NCI-H510A (cell line): ENCODE results near the gene GSG1L.
"Not testable (repeated sequence)": the region's sequence is repeated elsewhere in the genome, so short reads cannot be mapped to it uniquely, and the experiment has no call there.

Source experiments
- DNase-seq: peaks from one replicate; lab custom pipeline; 2025; lab: John Stamatoyannopoulos, UW

Gene GSG1L

DNA sequence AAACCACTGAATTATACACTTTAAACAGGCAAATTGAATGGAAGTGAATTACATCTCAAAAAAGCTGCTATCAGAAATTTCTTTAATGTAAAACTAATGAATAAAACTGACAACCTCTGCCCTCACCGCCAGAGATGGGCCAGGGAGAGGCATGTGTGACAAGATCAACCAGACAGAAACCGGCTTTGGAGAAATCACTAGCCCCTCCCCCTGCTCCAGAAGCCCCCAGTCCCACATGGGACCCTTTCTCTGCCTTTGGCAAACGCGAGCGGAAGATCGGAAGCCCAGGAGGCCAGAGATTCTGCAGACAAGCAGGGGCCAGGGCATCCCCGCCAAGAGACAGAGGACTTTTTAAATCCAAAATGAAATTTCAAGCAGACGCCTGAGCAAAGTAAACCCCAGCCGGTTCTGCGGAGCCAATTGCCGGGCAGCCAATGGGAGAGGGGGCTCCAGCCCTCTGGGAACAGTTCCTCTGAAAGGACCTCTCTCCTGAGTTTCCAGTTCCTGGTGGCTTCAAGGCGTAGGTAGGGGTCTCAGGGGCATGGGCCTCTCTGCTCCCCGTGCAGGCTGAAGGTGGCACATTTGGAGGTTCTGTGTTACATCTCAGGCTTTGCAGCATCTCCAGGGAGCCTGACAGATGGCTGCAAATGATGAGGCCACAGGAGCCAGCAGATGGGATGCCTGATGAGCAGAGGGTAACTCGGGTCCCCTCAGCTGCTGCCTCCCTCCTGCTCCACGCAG lies 118.1 kb downstream of the GSG1L start:
- DNase-seq: no peak

DNA sequence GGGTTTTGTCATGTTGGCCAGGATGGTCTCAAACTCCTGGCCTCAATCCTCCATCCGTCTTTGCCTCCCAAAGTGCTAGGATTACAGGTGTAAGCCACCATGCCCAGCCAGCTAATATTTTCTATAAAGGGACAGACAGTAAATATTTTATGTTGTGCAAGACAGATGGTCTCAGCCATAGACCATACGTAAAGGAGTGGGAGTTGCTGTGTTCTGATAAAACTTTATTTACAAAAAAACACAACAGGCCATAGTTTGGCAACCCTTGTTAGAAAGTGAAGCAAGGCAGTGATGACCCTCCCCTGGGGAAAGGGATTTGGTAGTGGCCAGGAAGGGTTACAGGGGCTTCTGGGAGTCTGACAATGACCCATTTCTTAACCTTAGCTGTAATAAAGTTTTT lies 119.7 kb downstream of the GSG1L start:
- no peak for DNase-seq

DNA sequence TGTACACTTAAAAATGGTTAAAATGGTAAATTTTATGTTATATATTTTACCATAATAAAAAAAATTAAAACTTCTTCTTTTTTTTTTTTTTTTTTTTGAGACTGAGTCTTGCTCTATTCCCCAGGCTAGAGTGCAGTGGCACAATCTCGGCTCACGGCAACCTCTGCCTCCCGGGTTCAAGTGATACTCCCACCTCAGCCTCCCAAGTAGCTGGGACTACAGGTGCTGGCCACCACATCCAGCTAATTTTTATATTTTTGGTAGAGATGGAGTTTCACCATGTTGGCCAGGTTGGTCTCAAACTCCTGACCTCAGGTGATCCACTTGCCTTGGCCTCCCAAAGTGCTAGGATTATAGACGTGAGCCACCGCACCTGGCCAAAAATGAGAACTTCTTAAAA lies 121.4 kb downstream of the GSG1L start:
- not testable (repeated sequence) for DNase-seq

DNA sequence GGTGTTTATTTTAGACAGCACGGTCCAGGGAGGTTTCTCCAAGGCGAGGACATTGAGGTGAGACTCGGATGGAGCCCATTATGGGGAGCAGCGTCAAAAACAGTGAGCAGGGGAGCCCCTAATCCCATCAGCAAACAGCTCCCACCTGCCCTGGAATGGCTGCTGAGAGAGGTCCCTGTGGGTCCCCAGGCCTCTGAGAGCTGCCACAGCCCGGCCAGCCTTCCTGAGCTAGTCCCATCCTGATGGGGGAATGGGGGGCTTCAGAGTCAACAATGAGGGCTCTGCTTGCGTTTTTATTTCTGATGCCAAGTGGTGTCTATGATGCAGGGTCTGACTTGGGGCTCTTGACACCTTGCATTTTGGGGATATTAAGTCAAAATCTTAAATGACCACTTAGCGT lies 128.4 kb downstream of the GSG1L start:
- DNase-seq: no peak

DNA sequence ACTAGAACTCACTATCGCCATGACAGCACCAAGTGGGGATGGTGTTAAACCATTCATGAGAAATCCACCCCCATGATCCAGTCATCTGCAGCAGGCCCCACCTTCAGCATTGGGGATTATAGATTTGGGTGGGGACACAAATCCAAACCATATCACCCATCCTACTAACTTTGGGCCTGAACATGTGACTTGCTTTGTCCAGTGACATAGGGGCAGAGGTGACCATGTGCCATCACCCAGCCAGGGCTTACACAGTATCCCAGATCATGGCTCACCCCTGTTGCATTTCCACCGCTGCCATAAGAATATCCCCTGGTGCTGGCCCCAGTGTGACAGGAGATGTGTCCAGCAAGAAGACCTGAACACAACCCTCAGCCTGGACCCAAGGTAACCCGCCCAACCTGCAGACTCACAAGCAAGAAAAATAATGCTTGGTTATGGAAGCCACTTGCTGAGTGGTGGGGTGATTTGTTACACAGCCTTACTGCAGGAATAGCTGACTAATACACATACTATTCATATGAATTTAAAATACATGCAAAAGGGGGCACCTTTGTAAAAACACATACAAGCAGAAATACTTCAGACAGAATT lies 130.9 kb downstream of the GSG1L start:
- no peak for DNase-seq

DNA sequence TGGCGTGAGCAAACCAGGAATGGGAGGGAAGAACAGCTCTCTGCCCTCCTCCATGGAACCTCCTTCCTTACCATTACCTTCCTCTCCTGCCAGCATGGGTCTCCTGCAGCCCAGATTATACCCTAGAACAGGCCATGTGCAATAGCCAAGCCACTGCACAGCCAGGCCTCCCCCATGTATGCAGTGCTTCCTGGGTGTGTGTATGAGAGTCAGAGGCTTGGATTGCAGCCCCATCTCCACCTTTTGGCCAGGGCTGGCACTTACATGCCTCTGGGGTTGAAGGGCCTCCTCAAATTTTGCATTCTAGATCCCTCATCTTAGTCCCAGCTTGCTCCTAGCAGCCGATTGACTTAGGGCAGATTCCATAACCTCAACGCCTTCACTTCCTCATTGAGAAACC lies 133.7 kb downstream of the GSG1L start:
- DNase-seq: no peak

DNA sequence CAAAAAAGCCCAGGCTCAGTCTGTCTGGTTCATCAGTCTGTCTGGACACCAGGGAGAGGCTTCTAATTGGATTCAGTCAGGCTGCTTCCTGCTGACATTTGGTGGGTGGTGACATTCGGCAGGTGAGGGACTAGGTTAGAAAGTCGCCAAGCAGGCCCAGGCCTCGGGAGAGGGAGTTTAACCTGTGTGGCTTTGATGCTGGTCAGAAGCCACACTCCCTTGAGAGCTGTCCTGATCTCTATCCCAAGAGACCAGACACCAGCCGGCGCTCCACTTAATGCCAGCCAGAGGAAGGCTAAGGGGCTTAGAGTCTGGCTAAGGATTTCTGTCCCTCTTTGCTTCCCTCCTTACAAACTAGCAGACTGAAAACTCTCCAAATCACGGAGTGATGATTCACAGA lies 135.0 kb downstream of the GSG1L start:
- DNase-seq: no peak

DNA sequence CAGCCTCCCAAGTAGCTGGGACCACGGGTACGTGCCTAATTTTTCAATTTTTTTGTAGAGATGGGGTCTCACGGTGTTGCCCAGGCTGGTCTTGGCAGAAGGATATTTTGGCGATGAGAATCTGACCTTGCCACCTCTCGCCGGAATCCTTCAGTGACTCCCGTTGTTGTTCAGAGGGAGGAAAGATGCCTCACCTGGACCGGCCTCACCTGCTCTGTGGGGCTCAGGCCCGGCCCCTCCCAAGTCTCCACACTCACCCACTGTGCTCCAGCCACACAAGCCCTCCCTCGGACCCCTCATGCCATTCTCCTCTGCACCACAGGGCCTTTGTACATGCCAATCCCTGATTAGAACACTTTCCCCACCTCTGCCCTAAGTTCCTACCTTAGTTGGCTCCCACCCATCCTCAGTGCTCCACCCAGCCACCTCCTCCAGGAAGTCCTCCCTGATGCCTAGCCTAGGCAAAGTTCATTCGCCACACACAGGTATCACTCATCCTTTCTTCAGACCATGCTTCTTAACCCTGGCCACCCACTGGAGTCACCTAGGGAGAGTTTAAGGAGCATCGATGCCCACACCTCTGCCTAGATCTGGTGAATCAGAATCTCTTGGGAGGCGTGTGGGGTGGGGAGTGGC lies 136.1 kb downstream of the GSG1L start:
- DNase-seq: no peak

DNA sequence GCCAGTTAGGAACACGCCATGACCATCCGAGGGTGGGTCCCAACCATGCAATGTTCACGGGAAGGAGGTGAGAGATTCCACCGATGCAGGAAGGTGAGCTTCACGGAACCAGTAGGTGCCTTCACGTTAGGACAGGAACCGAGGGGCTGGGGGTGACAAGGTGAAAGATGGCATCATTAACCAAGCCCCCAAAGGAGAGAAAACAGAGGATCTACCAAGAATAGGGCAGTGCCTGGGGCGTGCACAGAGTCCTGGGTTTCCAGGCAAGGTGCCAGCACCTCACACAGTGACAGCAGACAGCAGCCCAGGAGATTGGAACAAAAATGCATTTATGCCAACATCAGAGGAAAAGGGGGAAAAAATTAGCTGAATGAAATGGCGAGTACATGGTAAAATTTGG lies 137.9 kb downstream of the GSG1L start:
- no peak for DNase-seq

DNA sequence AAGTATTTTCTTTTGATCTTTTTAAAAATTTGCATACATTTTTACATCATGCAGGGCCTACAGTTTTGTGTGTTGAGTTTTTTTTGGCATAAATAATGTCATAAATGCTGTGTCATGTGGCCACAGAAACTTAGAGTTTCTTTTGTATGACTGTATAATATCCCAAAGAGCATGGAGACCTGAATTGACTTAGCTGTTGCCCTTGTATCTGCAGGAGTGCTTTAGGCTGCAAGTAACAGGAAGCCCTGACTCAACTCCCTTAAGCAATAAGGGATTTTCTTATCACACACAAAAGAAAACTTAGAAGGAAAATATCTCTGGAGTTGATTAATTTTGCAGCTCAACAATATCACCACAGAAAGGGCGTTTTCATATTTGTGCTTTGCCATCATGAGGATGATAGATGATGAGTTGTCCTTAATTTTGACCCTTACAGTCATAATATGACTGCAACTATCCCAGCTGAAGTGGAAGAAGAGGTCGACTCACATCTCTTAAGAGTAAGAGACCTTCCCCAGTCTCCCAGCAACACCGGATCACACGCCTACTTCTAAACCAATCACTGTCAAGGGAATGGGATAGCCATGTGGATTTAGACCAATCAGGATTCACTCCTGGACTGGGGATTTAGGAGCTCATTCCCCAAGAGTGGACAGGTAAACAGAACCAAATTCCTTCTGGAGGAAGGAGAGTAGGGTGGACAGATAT lies 138.9 kb downstream of the GSG1L start:
- no peak for DNase-seq

DNA sequence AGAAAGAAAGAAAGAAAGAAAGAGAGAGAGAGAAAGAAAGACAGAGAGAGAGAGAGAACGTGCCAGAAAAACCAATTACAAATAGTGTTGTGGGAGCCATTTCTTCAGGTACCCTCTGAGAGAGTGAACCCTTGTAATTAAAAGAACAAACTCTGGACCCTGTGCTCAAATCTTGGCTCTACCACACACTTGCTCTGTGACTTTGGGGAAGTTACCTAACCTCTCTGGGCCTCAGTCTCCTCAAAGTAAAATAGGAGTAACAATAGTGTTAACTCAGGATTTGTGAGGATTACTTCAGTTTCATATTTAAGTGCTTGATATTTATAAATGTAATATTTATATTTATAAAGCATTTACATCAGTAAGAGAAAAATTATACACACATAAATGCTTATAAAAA lies 139.8 kb downstream of the GSG1L start:
- no peak for DNase-seq

DNA sequence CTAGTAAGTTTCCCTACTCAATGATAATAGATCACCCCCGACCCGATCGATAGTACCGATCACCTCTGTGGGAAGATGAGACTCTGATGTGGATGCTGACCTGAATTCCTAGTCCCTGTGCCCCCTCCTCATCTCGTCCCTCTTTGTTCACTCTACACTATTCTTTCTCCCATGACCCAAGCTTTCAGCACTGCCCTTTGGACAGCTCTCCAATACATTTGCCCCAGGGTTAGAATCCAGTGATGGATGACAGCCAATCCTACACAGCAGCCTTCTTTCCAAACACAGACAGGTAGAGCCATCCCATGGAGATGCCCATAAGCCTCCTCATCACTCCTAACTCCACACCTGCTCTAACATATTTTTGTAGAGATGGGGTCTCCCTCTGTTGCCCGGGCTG lies 141.1 kb downstream of the GSG1L start:
- no peak for DNase-seq

DNA sequence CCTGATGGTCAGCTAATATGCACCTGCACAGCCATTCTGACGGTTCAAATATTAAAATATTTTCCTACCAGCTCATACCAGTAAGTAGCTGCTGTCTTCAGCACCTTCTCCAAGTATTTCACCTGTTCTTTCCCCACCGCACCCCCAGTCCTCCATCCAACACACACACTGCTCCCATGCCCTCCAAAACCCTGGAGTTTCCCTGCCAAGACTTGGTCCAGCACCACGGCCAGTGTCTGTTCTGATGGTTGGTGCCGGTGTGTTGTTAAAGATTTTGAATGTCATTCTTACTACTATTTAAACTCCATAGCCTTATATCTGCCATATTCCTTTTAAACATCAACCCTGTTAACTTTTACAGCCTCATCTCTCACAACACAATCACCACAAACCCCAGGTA lies 142.4 kb downstream of the GSG1L start:
- DNase-seq: no peak

DNA sequence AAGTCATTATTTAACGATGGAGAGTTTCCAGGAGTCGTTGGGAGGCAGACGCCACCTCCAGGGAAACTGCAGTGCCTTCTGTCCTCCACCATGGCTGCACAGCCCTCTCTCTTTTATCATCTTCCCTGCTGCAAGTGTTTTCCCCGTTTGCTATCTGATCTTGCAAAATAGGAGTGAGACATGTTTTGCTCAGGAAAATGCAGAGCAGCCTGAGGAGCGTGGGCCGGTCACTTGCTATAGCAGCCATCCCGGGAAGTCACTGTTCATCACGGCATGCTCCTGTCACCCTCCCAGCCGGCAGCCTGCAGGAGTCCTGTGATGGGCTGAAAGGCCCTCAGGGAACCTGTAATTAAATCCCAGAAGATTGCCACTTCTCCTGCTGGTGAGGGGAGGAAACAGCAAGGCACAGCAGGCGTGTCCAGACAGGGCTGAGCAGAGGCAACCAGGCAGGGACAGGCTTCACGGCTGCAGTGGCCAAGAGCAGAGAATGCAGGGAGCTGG lies 143.1 kb downstream of the GSG1L start:
- peak; percentile 53 for DNase-seq

DNA sequence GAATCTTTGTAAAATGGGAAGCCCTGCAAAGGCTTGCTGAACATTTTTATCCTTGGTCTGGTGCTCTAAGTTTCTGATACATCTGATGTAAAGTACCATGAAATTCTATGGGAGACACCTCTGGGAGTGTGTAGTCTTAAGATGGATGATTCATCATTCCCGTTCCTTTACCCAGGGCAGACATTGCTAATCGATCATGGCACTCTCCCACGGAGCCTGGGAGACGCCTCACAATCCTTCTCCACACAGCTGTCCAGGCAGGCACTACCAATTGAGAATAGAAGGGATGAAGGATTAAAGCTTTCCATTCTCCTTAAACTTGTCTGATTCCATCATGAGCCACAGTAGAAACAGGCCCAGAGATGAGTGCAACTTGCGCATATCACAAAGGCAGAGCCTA lies 144.8 kb downstream of the GSG1L start:
- DNase-seq: no peak

DNA sequence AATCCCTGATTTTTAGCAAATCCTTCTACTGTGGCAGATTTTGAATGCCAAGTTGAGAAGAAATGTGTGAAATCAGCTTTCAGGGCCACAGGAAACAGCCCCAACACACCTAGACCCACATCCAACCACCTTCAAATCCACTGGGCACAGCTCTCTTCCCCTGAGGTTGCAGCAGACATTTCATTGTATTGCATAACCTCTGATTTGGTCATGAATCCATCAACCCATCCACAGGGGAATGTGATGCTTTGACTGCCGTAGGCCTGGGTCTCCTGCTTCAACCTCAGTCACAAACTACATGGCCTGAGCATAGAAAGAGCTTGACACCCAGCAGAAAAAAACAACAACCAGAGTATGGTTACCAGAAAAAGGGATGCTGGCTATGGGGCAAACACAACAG lies 145.6 kb downstream of the GSG1L start:
- no peak for DNase-seq

DNA sequence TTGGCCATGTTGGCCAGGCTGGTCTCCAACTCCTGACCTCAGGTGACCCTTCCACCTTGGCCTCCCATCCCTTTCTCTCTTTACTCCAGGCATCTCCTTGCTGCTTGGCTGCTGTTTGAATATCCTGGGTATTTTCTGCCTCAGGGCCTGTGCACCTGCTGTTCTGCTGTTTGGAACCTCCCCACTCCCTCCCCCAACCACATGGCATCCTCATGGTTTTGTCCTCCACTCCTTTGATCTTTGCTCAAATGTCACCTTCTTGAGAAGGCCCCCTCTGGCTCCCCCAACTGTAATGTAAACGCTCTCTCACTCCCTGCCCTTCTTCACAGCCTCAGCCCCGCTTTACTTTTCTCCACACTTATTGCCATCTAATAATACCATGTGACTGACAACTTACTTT lies 152.0 kb downstream of the GSG1L start:
- DNase-seq: no peak

DNA sequence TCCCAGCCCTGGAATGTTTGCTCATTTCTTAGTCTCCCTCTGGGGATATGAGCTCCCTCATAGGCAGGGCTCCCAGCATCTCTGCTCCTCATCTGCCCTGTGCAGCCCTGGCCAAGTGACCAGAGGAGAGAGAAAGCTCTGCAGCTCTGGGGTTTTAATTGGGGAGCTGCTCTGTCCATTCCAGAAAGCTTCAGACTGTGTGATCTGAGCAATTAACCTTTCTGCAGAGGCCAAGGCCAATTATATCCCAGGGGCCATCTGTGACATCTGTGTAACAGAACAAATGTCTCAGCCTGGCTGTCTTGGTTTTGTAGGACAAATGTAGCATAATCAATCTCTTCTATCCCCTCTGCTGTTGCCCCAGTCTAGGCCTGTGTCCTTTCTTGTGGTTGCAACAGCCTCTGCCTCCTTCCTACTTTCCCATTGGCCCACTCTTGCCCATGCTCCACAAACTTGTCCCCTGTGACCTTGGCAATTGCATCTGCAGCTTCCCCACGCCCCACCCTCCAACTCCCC lies 156.0 kb downstream of the GSG1L start:
- no peak for DNase-seq

DNA sequence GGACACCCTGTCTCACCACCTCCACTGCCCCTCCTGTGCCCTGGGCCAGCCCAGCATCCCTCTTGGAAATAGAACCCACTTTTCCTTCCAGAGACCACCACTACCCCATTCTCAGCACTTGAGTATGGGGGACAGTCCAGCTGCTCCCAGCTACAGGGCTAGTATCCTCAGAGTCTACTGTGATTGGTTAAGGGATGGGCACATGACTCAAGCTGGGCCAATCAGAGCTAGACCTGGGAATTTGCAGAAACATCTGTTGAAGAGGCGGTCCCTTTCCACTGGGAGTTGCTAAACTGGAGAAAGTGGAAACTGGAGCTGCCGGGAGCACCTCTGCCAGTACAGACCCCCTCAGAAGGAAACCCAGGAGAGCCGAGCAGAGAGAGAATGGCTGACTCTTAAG lies 156.6 kb downstream of the GSG1L start:
- no peak for DNase-seq

DNA sequence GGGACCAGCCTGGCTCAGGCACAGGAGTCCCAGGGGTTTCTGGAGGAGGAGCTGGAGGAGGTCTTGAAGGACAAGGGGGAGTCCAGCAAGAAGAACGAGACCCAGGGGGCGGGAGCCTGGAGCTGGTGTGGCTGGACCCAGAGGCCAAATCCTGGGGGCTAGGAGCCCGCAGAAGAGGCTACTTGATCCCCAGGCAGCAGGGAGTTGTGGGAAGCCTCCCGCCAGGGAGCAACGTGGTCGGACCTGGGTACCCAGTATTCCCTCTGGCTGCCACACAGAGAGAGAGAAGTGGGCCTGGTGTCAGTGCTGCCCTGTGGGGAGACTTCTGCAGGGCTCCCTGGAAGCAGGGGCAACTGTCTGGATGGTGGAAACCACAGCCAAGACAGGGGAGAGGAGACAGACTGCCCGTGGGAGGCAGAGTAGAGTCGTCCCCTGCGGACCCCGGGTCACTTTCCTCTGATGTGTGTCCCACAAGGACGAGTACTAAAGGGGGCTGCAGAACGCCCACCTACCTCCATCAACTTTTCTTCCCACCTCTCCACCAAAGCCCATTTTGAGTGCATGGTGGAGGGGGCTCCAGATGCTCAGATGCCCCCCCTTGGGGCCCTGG lies 160.4 kb downstream of the GSG1L start:
- no peak for DNase-seq

DNA sequence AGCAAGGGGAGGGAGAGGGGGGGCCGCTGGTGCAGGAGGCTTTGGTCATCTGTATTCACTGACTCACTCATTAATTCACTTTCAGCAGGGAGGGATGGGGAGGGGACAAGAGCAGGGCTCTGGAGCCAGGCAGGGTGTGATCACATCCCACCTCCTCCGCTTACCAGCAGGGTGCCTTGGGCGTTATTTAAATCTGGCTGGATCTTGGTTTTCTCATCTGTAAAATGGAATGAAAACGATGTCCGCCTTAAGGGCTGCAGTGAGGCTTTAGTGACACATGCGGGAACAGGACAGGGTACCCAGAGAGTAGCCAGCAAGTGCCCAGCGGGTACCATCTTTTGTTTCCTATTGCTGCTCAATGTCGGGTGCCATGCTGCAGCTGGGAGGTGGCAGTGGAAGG lies 161.0 kb downstream of the GSG1L start:
- DNase-seq: no peak

DNA sequence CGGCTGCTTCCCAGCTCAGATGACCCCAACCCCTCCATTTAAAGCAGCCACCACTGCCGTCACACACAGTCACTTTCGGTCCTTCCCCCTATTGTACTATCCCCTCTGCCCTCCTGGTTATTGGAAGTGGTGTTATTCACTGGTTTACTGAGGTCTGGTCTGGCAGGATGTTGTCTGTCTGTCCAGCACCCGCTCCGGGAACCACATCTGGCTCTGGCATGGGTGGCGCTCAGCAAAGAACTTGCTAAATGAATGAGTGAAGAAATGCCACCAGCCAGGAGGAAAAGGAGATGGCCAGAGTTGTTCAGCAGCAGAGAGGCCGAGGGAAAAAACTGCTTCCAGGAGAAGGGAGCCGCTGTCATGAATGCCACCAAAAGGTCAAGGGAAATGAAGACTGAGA lies 161.6 kb downstream of the GSG1L start:
- no peak for DNase-seq
